AG10803 (cell line): ENCODE measurements around the gene BAIAP2.
"Not testable (repeated sequence)": the region's sequence is repeated elsewhere in the genome, so short reads cannot be mapped to it uniquely, and the experiment has no call there.

Experiments
- DNase-seq: peaks from one replicate; pipeline ENCODE4 v3.0.0; 2010; ENCODE audit warnings: low read depth
- H3K4me3 ChIP-seq: 2 replicates; pipeline ENCODE4 v1.5.1; 2011; ENCODE audit warnings: mild to moderate bottlenecking, low read length, control low read depth
- CTCF ChIP-seq: conservative IDR thresholded peaks from 2 replicates; pipeline ENCODE4 v1.5.1; 2011; ENCODE audit warnings: mild to moderate bottlenecking, low read length, control low read depth, inconsistent platforms

The BAIAP2 gene

GRCh38 chr17:81140695-81141094 lies 105.7 kb downstream of the BAIAP2 start:
- no peak overlapping the region for H3K4me3 ChIP-seq
- no peak for TF ChIP-seq CTCF
- no peak for DNase-seq

GRCh38 chr17:81142301-81143199 lies 107.6 kb downstream of the BAIAP2 start:
- TF ChIP-seq CTCF = peak; percentile 65
- peak; percentile 66 for DNase-seq

DNA sequence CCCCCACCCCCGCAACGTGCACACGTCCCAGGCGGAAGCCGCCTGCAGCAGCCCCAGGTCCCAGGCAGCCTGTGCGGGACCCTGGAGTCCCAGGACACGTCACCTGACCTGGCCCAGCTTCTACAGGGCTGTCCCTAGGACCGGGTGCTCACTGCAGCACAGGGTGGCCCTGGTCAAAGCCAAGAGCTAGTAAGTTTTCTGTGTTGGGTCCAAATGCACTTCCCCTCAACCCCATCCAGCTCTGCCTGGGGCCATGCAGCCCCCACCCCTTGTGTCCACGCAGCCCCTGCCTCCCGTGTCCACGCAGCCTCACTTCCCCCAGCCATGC lies 108.2 kb downstream of the BAIAP2 start:
- no peak for DNase-seq
- no peak for TF ChIP-seq CTCF
- no peak overlapping the region for H3K4me3 ChIP-seq

More at GRCh38 chr17:81142301-81143199, 107.6 kb downstream of the BAIAP2 start:
- H3K4me3 ChIP-seq = no peak overlapping the region

- no peak for TF ChIP-seq CTCF
- no peak for DNase-seq
- H3K4me3 ChIP-seq = no peak overlapping the region
Observed at GRCh38 chr17:81143717-81144422, 108.9 kb downstream of the BAIAP2 start.

DNA sequence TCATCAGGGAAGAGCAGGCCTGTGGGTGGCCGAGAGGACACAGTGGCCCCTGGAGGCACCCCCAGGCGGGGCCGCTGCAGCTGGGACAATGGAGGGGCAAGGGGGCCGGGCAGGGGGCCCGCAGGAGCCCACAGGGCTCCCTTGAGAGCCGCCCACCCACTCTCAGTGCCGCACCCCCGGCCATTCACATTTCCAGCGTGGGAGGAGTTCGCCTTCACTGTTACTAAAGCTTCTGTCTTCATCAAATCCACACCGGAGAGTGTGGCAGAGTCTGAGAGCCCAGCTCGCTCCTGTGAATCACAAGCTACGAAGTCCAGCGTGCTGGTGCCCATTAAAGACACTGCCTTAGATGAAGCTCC lies 109.5 kb downstream of the BAIAP2 start:
- TF ChIP-seq CTCF = no peak
- no peak for DNase-seq
- no peak overlapping the region for H3K4me3 ChIP-seq

- not testable (repeated sequence) for DNase-seq, H3K4me3 ChIP-seq
Observed at GRCh38 chr17:81146208-81146607, 111.3 kb downstream of the BAIAP2 start.

GRCh38 chr17:81147701-81148100 lies 112.8 kb downstream of the BAIAP2 start:
- DNase-seq = no peak
- no peak overlapping the region for H3K4me3 ChIP-seq
- no peak for TF ChIP-seq CTCF
